Osteocyte (in vitro differentiated cells): ENCODE data around the gene POU2F2. TPM values are rescaled to one million over a fixed set of nuclear protein-coding genes. Genes with fewer than 3 reads are reported as not detected.

ENCODE experiments used
- DNase-seq: peaks from one replicate; pipeline ENCODE4 v3.0.0; 2021; ENCODE audit warnings: mixed read lengths; ENCODE audit not compliant: unreplicated experiment; ENCODE audit errors: extremely low spot score
- H3K27ac Mint-ChIP-seq: one replicate; pipeline ENCODE4 v1.8.0; 2021; ENCODE audit warnings: mild to moderate bottlenecking, mixed read lengths; ENCODE audit not compliant: unreplicated experiment
- H3K27me3 Mint-ChIP-seq: one replicate; pipeline ENCODE4 v1.8.0; 2021; ENCODE audit warnings: mixed read lengths; ENCODE audit not compliant: unreplicated experiment
- H3K36me3 Mint-ChIP-seq: one replicate; pipeline ENCODE4 v1.8.0; 2021; ENCODE audit warnings: mixed read lengths; ENCODE audit not compliant: unreplicated experiment
- H3K4me1 Mint-ChIP-seq: one replicate; pipeline ENCODE4 v1.8.0; 2021; ENCODE audit warnings: mixed read lengths; ENCODE audit not compliant: unreplicated experiment
- H3K4me3 Mint-ChIP-seq: one replicate; pipeline ENCODE4 v1.8.0; 2021; ENCODE audit warnings: mild to moderate bottlenecking, moderate library complexity, mixed read lengths; ENCODE audit not compliant: unreplicated experiment
- H3K9me3 Mint-ChIP-seq: one replicate; pipeline ENCODE4 v1.8.0; 2021; ENCODE audit warnings: mixed read lengths; ENCODE audit not compliant: unreplicated experiment
- CTCF ChIP-seq: fragments of 200-600 bp; sonication (generic); IDR thresholded peaks from 2 replicates; pipeline ENCODE4 v1.5.0; 2021; ENCODE audit warnings: antibody characterized with exemption, mild to moderate bottlenecking, moderate library complexity
- long read RNA-seq: library from polyadenylated mRNA; unstranded; transcript quantifications from one replicate; pipeline ENCODE4 v2.0.0, GENCODE V29; 2021
- total RNA-seq: library from RNA; stranded (reverse); gene quantifications from 2 replicates; pipeline ENCODE4 v1.2.1, GENCODE V29; 2021

Gene POU2F2
- total RNA-seq = 0.64 and 1.0 TPM in 2 replicates
- long read RNA-seq = 0 reads

- H3K9me3 Mint-ChIP-seq = no peaks in the 10 kb centered on the region
- peaks cover 17% of the 10 kb centered on the region for H3K4me1 Mint-ChIP-seq
- peak within 1 kb of the TSS; percentile 50 for H3K4me3 Mint-ChIP-seq
- H3K27me3 Mint-ChIP-seq = peaks cover 18% of the 10 kb centered on the region
- DNase-seq = no peak
- TF ChIP-seq CTCF = no peak
- H3K27ac Mint-ChIP-seq = no peak within 1 kb of the TSS
- no peaks in the 10 kb centered on the region for H3K36me3 Mint-ChIP-seq
Observed at GRCh38 chr19:42132030-42132628, at the start of gene POU2F2. POU2F2 (minus strand) TSS chr19:42132446; CDS start chr19:42132411, 35 bp downstream.

- Mint-ChIP-seq H3K27me3 (peaks cover 55% of the 10 kb centered on the region), H3K36me3 (no peaks in the 10 kb centered on the region), H3K4me1 (peaks cover 10% of the 10 kb centered on the region), H3K9me3 (no peaks in the 10 kb centered on the region), H3K4me3 (no peak overlapping the region), H3K27ac (no peak overlapping the region)
- no peak for DNase-seq
- peak; percentile 32 for TF ChIP-seq CTCF
Observed at GRCh38 chr19:42178791-42179674, 46.8 kb upstream of the POU2F2 start.

GRCh38 chr19:42177686-42178019 is 45.4 kb upstream of the POU2F2 start:
- no peak overlapping the region for H3K27ac Mint-ChIP-seq
- H3K4me1 Mint-ChIP-seq = peaks cover 10% of the 10 kb centered on the region
- no peak for DNase-seq
- no peak overlapping the region for H3K4me3 Mint-ChIP-seq
- no peaks in the 10 kb centered on the region for H3K36me3 Mint-ChIP-seq
- H3K27me3 Mint-ChIP-seq = peaks cover 56% of the 10 kb centered on the region
- no peak for TF ChIP-seq CTCF
- H3K9me3 Mint-ChIP-seq = no peaks in the 10 kb centered on the region

- peak; percentile 91 for DNase-seq
- H3K9me3 Mint-ChIP-seq = no peaks in the 10 kb centered on the region
- TF ChIP-seq CTCF = peak; percentile 67
- H3K27me3 Mint-ChIP-seq = peaks cover 51% of the 10 kb centered on the region
- peaks cover 10% of the 10 kb centered on the region for H3K4me1 Mint-ChIP-seq
- no peak overlapping the region for H3K27ac Mint-ChIP-seq
- no peak overlapping the region for H3K4me3 Mint-ChIP-seq
- H3K36me3 Mint-ChIP-seq = no peaks in the 10 kb centered on the region
Observed at GRCh38 chr19:42176990-42177685, 44.9 kb upstream of the POU2F2 start.

GRCh38 chr19:42176649-42176989 is 44.4 kb upstream of the POU2F2 start:
- TF ChIP-seq CTCF = no peak
- no peaks in the 10 kb centered on the region for H3K36me3 Mint-ChIP-seq
- DNase-seq = no peak
- no peak overlapping the region for H3K27ac Mint-ChIP-seq
- H3K27me3 Mint-ChIP-seq = peaks cover 45% of the 10 kb centered on the region
- H3K4me1 Mint-ChIP-seq = peaks cover 10% of the 10 kb centered on the region
- H3K9me3 Mint-ChIP-seq = no peaks in the 10 kb centered on the region
- peak overlapping the region; percentile 78 for H3K4me3 Mint-ChIP-seq
